ENCODE measurements around the gene DERL2.
"Not testable (repeated sequence)": the region's sequence is repeated elsewhere in the genome, so short reads cannot be mapped to it uniquely, and the experiment has no call there.

DERL2 gene

DNA sequence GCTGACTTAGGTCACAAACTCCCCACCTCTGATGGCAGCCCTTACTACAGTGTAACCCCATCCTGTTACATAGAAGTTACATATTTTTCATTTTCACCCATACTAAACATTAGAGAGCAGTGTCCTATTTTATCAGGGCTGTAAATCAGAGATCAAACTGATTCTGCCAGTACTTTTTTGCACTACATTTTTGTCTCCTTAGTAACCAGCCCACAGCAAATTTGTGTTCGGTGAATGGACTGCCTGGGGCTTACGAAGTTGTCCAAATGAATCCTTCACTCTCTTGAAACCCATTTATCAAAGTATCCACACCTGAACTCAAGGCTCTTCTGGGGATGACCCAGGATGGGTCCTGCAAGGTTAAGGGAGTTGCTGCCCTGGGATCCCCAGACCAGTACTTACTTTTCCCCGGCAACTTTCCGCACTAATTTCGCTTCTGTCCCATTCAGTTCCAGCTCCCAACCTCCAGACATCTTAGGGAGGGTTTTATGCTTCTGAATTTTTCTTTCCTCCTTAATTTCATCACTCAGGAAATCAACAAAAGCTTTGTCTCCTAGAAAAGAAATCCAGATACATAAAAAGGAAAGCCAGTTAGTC is 48.2 kb downstream of the DERL2 start:
- DNase-seq (ENCODE audit: low read depth): no peak

DNA sequence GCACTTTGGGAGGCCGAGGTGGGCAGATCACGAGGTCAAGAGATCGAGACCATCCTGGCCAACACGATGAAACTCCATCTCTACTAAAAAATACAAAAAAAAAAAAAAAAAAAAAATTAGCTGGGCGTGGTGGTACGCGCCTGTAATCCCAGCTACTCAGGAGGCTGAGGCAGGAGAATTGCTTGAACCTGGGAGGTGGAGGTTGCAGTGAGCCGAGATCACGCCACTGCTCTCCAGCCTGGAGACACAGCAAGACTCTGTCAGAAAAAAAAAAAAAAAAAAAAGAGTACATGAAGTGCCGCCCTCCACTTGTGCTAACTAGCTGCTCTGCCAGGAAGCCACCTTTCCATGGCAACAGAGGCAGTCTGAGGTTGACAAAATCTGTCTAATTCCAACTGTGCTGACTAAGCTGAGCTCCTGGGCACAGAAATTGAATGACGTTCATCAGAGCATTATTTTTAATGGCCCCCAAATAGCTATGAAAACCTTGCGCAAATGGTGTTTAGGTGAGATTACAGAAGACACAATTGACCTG is 50.1 kb downstream of the DERL2 start:
- not testable (repeated sequence) for DNase-seq (ENCODE audit: low read depth)

DNA sequence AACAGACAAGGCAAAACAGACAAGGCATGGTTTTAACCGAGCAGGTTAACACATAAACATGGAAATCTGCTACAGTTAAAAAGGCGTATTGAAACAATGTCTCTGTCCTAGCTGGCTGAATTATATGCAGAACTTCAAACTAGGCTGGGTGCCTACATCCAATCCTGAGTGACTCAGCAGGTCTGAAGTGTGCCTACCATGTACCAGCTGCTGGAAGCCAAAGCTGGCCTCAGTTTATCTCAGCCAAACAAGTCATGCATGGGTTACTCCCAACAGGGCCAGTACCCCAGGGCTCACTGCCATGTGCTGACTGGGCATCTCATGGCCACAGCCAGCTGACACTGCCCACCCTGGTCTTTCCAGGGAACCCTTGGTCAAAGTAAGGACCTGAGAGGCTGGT is 51.0 kb downstream of the DERL2 start:
- DNase-seq (ENCODE audit: low read depth): no peak

DNA sequence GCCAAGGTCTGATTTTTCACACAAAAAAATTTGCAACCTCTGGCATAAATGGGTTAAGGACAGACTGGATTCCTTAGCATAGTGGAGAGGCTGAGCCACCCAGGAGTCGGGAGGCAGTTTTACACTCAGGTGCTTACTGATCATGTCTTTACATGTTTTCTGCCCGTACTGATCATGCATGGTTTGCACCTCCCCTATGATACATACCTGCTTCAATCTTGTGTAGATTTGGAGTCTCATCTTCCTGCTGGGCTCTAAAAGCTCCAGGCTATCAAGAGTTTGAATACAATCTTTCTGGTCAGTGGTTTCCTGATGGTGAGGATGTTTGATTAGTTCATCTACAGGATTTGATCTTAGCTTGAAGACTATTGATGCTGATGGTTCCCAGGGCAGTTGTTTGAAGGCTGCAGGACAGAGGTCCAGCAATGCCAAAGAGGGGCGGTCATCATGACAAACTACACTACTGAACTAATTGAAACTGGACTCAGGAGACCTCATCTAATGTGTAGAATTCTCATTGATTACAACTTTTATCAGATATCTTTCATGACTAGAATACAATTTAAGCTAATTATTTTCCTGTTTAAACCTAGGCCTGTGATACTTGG is 53.9 kb downstream of the DERL2 start:
- no peak for DNase-seq (ENCODE audit: low read depth)

DNA sequence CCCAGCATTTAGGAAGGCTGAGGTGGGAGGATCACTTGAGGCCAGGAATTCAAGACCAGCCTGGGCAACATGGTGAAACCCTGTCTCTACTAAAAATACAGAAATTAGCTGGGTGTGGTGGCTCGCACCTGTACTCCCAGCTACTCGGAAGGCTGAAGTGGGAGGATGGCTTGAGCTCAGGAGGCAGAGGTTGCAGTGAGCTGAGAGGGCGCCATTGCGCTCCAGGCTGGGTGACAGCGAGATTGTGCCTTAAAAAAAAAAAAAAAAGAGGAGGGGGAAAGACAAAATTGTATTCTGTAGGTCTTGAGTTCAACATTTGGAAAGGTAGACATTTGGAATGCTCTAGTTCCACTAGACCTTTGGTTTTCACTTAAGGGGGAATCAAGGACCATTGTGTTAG is 54.7 kb downstream of the DERL2 start:
- DNase-seq (ENCODE audit: low read depth): not testable (repeated sequence)

DNA sequence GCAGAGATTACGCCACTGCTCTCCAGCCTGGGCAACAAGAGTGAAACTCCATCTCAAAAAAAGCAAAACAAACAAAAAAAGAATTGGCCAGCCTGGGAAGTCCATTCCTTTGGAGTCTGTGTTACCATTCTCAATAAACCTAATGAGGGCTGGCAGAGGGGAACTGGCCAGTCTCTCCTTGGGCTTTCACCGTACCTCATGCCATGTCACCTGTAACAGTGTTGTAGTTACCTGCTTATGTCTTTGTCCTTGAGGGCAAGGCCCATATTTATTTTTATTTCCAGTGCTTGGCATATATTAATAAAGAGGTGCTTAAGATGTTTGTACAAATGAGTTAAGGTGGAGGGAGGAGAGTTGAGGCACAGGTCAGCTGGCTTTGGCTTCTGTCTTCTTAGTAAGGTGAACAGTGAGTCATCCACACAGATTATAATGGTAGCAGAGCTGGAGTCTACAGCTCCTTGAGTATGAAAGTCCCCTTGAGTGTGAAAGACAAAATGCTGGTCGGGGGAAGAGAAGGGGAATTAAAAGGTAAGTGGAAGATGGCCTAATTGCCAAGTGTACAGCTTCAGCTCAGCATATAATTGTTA is 55.5 kb downstream of the DERL2 start:
- no peak for DNase-seq (ENCODE audit: low read depth)

DNA sequence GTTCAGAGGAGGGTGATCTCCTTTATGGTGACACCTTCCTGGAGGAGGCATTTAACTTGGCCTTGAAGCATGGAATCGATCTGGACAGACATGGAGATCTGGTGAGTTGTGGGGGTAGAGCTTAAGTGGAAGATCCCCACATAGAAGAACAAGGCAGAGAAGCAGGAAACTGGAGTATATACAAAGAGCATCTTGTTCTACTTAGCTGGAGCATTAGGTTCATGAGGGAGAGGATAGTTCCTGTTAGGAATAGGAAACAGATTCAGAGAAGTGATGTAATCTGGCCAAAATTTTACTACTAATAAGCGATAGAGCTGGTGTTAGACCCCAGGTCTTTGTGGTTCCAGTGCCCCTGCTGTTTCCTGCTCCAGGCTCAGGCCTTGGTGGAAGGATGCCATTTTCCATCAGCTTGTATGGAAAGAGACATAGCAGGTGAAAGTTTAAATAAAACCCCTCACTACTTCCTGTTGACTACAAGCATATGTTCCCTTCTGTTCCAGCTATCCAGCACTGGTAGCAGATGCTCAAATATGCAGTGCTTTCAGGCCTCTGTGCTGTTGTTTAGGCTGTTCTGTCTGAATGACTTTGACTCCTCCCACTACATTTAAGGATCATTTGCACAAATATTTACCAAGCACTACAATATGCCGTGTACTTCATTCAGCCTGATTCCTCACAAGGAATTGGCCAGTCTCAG is 56.6 kb downstream of the DERL2 start:
- DNase-seq (ENCODE audit: low read depth): no peak

DNA sequence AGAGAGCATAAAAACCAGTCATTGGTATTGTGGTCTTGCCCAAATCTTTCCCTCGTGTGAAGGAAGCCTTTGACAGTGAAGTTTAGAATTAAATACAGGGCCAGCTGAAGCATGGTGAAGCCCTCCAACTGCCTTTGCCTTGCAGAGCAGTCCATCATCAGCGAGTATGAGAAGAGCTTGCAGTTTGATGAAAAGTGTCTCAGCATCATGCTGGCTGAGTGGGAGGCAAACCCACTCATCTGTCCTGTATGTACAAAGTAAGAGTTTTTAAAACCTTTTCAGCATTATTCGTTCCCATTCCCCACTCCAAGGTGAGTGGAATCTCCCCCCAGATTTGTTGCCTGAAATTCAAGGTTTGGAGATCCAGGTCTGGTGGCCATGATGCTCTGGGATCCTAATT is 60.2 kb downstream of the DERL2 start:
- no peak for DNase-seq (ENCODE audit: low read depth)

DNA sequence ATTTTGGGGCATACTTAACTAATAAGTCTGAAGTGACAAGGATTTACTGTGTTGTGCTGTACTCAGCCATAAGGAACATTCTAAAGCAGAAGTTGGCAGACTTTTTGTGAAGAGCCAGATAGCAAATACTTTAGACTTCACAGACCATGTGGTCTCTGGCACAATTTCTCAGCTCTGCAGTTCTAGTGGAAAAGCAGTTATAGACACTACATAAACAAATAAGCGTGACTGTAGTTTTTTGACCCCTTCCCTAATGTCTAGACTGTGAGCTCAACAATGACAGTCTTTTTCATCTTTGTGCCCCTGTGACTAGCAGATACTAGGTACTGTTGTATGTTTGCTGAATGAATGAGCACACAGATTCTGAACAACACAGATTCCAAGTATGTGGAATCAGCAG is 61.1 kb downstream of the DERL2 start:
- DNase-seq (ENCODE audit: low read depth): no peak

DNA sequence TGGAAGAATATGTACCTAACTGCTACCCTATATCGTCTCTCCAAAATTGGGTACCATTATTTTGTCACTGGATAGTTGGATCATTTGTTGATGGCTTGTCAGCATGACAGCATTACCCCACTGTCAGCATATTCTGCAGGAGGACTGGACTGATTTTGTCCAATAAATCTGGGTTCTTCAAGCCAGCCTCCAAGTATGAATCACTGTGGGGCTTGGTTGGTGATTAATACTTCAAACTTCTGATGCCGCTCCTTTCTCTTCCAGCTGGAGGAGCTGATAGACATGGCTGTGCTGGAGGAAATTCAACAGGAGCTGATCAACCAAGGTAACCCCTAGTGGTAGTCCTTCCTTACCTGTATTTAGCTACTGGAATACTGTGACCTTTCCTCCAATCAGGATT is 63.5 kb downstream of the DERL2 start:
- DNase-seq (ENCODE audit: low read depth): no peak

Measured in stimulated activated CD8-positive, alpha-beta memory T cell treated with anti-CD3 and anti-CD28 coated beads, Interleukin-12 subunit alpha, Interleukin-12 subunit beta, amount 100 ng/mL, for 4 hours (primary cell).